ENCODE measurements around the gene LRGUK.

DNA sequence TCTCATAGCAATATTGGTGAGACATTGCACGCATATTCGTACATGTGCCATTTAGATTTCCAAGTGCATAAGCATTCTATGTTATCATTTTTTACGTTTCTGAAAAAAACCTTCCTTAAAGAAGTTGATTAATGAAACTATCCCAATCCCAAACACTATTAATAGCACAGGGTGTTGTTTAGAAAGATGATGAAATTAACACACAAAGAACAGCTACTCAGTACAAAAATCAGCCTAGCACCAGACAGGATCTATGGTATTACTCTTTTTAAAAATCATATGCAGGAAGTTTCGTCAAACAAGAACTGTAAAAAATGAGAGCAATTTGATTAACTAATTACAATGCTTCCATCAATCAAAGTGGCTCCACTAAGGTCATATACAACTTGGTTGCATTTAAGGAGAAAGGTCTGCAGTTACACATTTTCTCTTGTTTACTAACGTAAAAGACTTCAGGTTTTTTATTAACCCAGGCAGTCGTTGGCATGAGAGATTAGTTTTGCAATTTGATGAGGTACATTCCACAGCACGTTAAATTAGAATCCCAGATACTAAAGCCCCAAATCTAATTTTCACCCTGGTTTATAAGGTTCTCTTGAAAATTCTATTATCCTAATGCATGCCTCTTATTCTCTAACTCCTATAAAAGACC, 151.5 kb downstream of the LRGUK start:
- TF ChIP-seq, protein P1, sequence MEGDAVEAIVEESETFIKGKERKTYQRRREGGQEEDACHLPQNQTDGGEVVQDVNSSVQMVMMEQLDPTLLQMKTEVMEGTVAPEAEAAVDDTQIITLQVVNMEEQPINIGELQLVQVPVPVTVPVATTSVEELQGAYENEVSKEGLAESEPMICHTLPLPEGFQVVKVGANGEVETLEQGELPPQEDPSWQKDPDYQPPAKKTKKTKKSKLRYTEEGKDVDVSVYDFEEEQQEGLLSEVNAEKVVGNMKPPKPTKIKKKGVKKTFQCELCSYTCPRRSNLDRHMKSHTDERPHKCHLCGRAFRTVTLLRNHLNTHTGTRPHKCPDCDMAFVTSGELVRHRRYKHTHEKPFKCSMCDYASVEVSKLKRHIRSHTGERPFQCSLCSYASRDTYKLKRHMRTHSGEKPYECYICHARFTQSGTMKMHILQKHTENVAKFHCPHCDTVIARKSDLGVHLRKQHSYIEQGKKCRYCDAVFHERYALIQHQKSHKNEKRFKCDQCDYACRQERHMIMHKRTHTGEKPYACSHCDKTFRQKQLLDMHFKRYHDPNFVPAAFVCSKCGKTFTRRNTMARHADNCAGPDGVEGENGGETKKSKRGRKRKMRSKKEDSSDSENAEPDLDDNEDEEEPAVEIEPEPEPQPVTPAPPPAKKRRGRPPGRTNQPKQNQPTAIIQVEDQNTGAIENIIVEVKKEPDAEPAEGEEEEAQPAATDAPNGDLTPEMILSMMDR (IDR thresholded peaks at IDR 0.05), result no peak
- TF ChIP-seq POLR2A (IDR thresholded peaks at IDR 0.05) (no peak), EP300 (IDR thresholded peaks at IDR 0.05; ENCODE audit: low read depth) (no peak), POLR2AphosphoS5 (IDR thresholded peaks at IDR 0.05) (no peak)

Data from transverse colon (tissue), 4 donors.